Naive thymus-derived CD4-positive, alpha-beta T cell (primary cell): ENCODE data around the gene CIAPIN1. TPM values are rescaled to one million over a fixed set of nuclear protein-coding genes. Genes with fewer than 3 reads are reported as not detected.
A peak's percentile ranks its signal among the peaks of the same experiment; 100 is the strongest.

Experiments used
- ATAC-seq: fragments of 150-1000 bp; cut with Tn5 transposase; 2 replicates; pipeline ENCODE4 v1.10.0; 2021; ENCODE audit warnings: mild to moderate bottlenecking, moderate library complexity
- CTCF ChIA-PET: fragments of 350-600 bp; sonication (Branson Sonifier 250); formaldehyde crosslinking; loops from one replicate; lab custom pipeline; 2021; ENCODE audit warnings: antibody characterized with exemption; lab: Charles Lee
- POLR2A ChIA-PET: fragments of 350-600 bp; sonication (Branson Sonifier 250); formaldehyde crosslinking; loops from one replicate; lab custom pipeline; 2021; ENCODE audit warnings: antibody characterized with exemption, inconsistent platforms; lab: Charles Lee
- DNase-seq, 9 donors: peaks; one replicate each; pipeline versions ENCODE4 v3.0.0 to v3.0.0-alpha.2; 2020 to 2022; ENCODE audit warnings: mixed read lengths in 1 of 9
- H3K27ac ChIP-seq: one replicate; pipeline ENCODE4 v1.7.0; 2013; ENCODE audit warnings: mild to moderate bottlenecking, low read depth, low read length, moderate library complexity
- H3K27me3 ChIP-seq, 2 donors: one replicate each; pipeline ENCODE4 v1.7.0; 2013; ENCODE audit warnings: low read length in 2 of 2, mild to moderate bottlenecking in 2 of 2, moderate library complexity in 2 of 2; ENCODE audit not compliant: control insufficient read depth in 2 of 2, insufficient read depth in 2 of 2
- H3K36me3 ChIP-seq, 3 experiments: 1 replicate in 2 of 3; 2 replicates in 1 of 3; pipeline ENCODE4 v1.7.0; 2013; ENCODE audit warnings: low read length in 3 of 3, mild to moderate bottlenecking in 3 of 3, moderate library complexity in 1 of 3; ENCODE audit not compliant: insufficient read depth in 3 of 3, control insufficient read depth in 2 of 3
- H3K4me1 ChIP-seq, 2 donors: one replicate each; pipeline ENCODE4 v1.7.0; 2013; ENCODE audit warnings: low read length in 2 of 2, mild to moderate bottlenecking in 2 of 2, moderate library complexity in 1 of 2; ENCODE audit not compliant: control insufficient read depth in 2 of 2, insufficient read depth in 2 of 2
- H3K4me3 ChIP-seq: 2 replicates; pipeline ENCODE4 v1.7.0; 2013; ENCODE audit warnings: mild to moderate bottlenecking, low read length
- H3K9me3 ChIP-seq, 3 experiments: 1 replicate in 2 of 3; 2 replicates in 1 of 3; pipeline ENCODE4 v1.7.0; 2013; ENCODE audit warnings: low read length in 3 of 3; ENCODE audit not compliant: control insufficient read depth in 2 of 3
- H3K27ac Mint-ChIP-seq, 9 donors: one replicate each; pipeline ENCODE4 v1.8.0; 2020 to 2022; ENCODE audit warnings: mixed read lengths in 9 of 9, mild to moderate bottlenecking in 8 of 9, moderate library complexity in 5 of 9, inconsistent platforms in 2 of 9
- H3K27me3 Mint-ChIP-seq, 5 donors: one replicate each; pipeline ENCODE4 v1.8.0; 2021 to 2022; ENCODE audit warnings: mixed read lengths in 5 of 5, mild to moderate bottlenecking in 1 of 5
- H3K36me3 Mint-ChIP-seq, 5 donors: one replicate each; pipeline ENCODE4 v1.8.0; 2020 to 2022; ENCODE audit warnings: mixed read lengths in 5 of 5, mild to moderate bottlenecking in 3 of 5, inconsistent platforms in 1 of 5
- H3K4me1 Mint-ChIP-seq, 7 donors: one replicate each; pipeline ENCODE4 v1.8.0; 2020 to 2022; ENCODE audit warnings: mixed read lengths in 7 of 7, mild to moderate bottlenecking in 3 of 7, inconsistent platforms in 1 of 7
- H3K4me3 Mint-ChIP-seq, 10 donors: one replicate each; pipeline ENCODE4 v1.8.0; 2020 to 2022; ENCODE audit warnings: mild to moderate bottlenecking in 10 of 10, mixed read lengths in 10 of 10, moderate library complexity in 6 of 10, inconsistent platforms in 2 of 10
- H3K9me3 Mint-ChIP-seq, 11 donors: one replicate each; pipeline ENCODE4 v1.8.0; 2020 to 2022; ENCODE audit warnings: mixed read lengths in 11 of 11, mild to moderate bottlenecking in 4 of 11, inconsistent platforms in 1 of 11, moderate library complexity in 1 of 11
- intact Hi-C, 2 donors: fragments of 100-400 bp; cut with micrococcal nuclease; formaldehyde crosslinking; loops; one replicate each; pipeline ENCODE4 v1.15.1; 2023
- polyA plus RNA-seq, 2 donors: library from polyadenylated mRNA; unstranded; fragments of 300-500 nt; fragmentation: Illumina TruSeq; gene quantifications; one replicate each; pipeline ENCODE4 v1.2.3, GENCODE V29; 2021
- total RNA-seq, 6 experiments: library from RNA in 5 of 6; stranded (reverse) in 5 of 6; gene quantifications; 1 replicate in 5 of 6; 2 replicates in 1 of 6; pipeline ENCODE4 v1.2.3 and lab custom pipeline; 2021 to 2026

The CIAPIN1 gene
- total and polyA plus RNA-seq, 7 experiments from 2014 or later, result 33.6 to 119 (median 45.7) TPM

DNA sequence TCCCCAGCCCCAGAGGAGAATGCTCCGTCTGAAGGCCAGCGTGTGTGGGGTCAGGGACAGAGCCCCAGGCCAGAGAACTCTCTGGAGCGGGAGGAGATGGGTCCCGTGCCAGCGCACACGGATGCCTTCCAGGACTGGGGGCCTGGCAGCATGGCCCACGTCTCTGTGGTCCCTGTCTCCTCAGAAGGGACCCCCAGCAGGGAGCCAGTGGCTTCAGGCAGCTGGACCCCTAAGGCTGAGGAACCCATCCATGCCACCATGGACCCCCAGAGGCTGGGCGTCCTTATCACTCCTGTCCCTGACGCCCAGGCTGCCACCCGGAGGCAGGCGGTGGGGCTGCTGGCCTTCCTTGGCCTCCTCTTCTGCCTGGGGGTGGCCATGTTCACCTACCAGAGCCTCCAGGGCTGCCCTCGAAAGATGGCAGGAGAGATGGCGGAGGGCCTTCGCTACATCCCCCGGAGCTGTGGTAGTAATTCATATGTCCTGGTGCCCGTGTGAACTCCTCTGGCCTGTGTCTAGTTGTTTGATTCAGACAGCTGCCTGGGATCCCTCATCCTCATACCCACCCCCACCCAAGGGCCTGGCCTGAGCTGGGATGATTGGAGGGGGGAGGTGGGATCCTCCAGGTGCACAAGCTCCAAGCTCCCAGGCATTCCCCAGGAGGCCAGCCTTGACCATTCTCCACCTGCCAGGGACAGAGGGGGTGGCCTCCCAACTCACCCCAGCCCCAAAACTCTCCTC is 64.5 kb downstream of the CIAPIN1 start:
- Histone ChIP-seq H3K27me3 (no peaks in the 10 kb centered on the region), H3K27ac (no peak overlapping the region), H3K36me3 (no peaks in the 10 kb centered on the region), H3K9me3 (no peaks in the 10 kb centered on the region), H3K4me3 (no peak overlapping the region), H3K4me1 (no peaks in the 10 kb centered on the region)
- H3K36me3 Mint-ChIP-seq, result no peaks in the 10 kb centered on the region
- POLR2A ChIA-PET, result interaction anchor here (0.6 kb wide), 1 partner anchor 13 kb away, joined by 3 read pairs; no protein-coding TSS in a partner anchor
- intact Hi-C loops, result no loop called here
- no peak for DNase-seq
- no peak overlapping the region for H3K4me3 Mint-ChIP-seq
- no peak overlapping the region for H3K27ac Mint-ChIP-seq
- H3K9me3 Mint-ChIP-seq, result no peaks in the 10 kb centered on the region
- H3K27me3 Mint-ChIP-seq, result no peaks in the 10 kb centered on the region
- peaks cover 0 to 9% (median 3%) of the 10 kb centered on the region in 7 donors for H3K4me1 Mint-ChIP-seq
- CTCF ChIA-PET, result no interaction called here
- ATAC-seq, result no peak

- CTCF ChIA-PET, result interaction anchor here (0.8 kb wide), 1 partner anchor 12 kb away, joined by 3 read pairs; no protein-coding TSS in a partner anchor
- Histone ChIP-seq H3K9me3 (no peaks in the 10 kb centered on the region), H3K4me1 (no peaks in the 10 kb centered on the region), H3K27ac (no peak overlapping the region), H3K27me3 (no peaks in the 10 kb centered on the region), H3K4me3 (no peak overlapping the region), H3K36me3 (no peaks in the 10 kb centered on the region)
- Mint-ChIP-seq H3K27me3 (no peaks in the 10 kb centered on the region), H3K9me3 (no peaks in the 10 kb centered on the region), H3K27ac (no peak overlapping the region), H3K4me1 (peaks cover 0 to 9% (median 4%) of the 10 kb centered on the region in 7 donors), H3K4me3 (no peak overlapping the region), H3K36me3 (no peaks in the 10 kb centered on the region)
- DNase-seq, result no peak
- ATAC-seq, result no peak
- intact Hi-C loops, result no loop called here
- POLR2A ChIA-PET, result interaction anchor here (0.6 kb wide), 1 partner anchor 13 kb away, joined by 3 read pairs; no protein-coding TSS in a partner anchor
Observed at GRCh38 chr16:57381791-57382534, 65.2 kb downstream of the CIAPIN1 start.

- peak in 3 of 9 donors; percentile 13 to 16 (median 13) for DNase-seq
- POLR2A ChIA-PET, result no interaction called here
- H3K27ac Mint-ChIP-seq, result peak overlapping the region in 2 of 9 donors; percentile 2 to 59
Observed at GRCh38 chr16:57380671-57381462, 66.3 kb downstream of the CIAPIN1 start.

GRCh38 chr16:57379579-57379978 is 67.6 kb downstream of the CIAPIN1 start:
- peaks cover 0 to 2% (median 0%) of the 10 kb centered on the region in 5 donors for H3K27me3 Mint-ChIP-seq
- H3K4me3 Mint-ChIP-seq, result no peak overlapping the region
- CTCF ChIA-PET, result no interaction called here
- ATAC-seq (no peak), DNase-seq (no peak)
- H3K4me1 ChIP-seq, result no peaks in the 10 kb centered on the region
- POLR2A ChIA-PET, result no interaction called here
- no peak overlapping the region for H3K27ac ChIP-seq
- no peaks in the 10 kb centered on the region for H3K9me3 ChIP-seq
- intact Hi-C loops, result no loop called here
- no peaks in the 10 kb centered on the region for H3K27me3 ChIP-seq
- H3K27ac Mint-ChIP-seq, result no peak overlapping the region
- peaks cover 0 to 9% (median 4%) of the 10 kb centered on the region in 7 donors for H3K4me1 Mint-ChIP-seq
- H3K9me3 Mint-ChIP-seq, result no peaks in the 10 kb centered on the region
- H3K4me3 ChIP-seq, result no peak overlapping the region
- no peaks in the 10 kb centered on the region for H3K36me3 ChIP-seq
- no peaks in the 10 kb centered on the region for H3K36me3 Mint-ChIP-seq

More at GRCh38 chr16:57380671-57381462, 66.3 kb downstream of the CIAPIN1 start:
- Histone ChIP-seq H3K4me3 (no peak overlapping the region), H3K9me3 (no peaks in the 10 kb centered on the region), H3K36me3 (no peaks in the 10 kb centered on the region), H3K27me3 (no peaks in the 10 kb centered on the region), H3K27ac (no peak overlapping the region), H3K4me1 (no peaks in the 10 kb centered on the region)
- ATAC-seq, result peak; percentile 26
- H3K36me3 Mint-ChIP-seq, result no peaks in the 10 kb centered on the region
- peaks cover 0 to 9% (median 4%) of the 10 kb centered on the region in 7 donors for H3K4me1 Mint-ChIP-seq
- CTCF ChIA-PET, result no interaction called here
- no peak overlapping the region for H3K4me3 Mint-ChIP-seq
- intact Hi-C loops, result no loop called here
- H3K9me3 Mint-ChIP-seq, result no peaks in the 10 kb centered on the region
- H3K27me3 Mint-ChIP-seq, result no peaks in the 10 kb centered on the region

Other genes with a start within 250 kb of the CIAPIN1 start
- 10 to 100 TPM; 32.6 to 57.7 (median 37.9) TPM for gene ARL2BP, start 202.1 kb downstream of the CIAPIN1 start, total RNA-seq
- 100 to 1,000 TPM; 146 to 166 TPM for gene ARL2BP, start 202.1 kb downstream of the CIAPIN1 start, polyA plus RNA-seq
- gene PLLP, start 162.7 kb downstream of the CIAPIN1 start, total RNA-seq, result 1 to 10 TPM in 4 of 5 experiments, under 1 TPM in 1; 0.36 to 8.4 (median 3.3) TPM
- 10 to 100 TPM; 10.0 to 26.0 TPM for gene PLLP, start 162.7 kb downstream of the CIAPIN1 start, polyA plus RNA-seq
- 1 to 10 TPM in 1 of 5 experiments, under 1 TPM in 3, not detected in 1; 0.17 to 1.9 (median 0.48) TPM for gene CCL22, start 88.6 kb downstream of the CIAPIN1 start, total RNA-seq
- gene CCL22, start 88.6 kb downstream of the CIAPIN1 start, polyA plus RNA-seq, result not detected
- not detected for gene CX3CL1, start 74.9 kb downstream of the CIAPIN1 start, total RNA-seq
- gene CX3CL1, start 74.9 kb downstream of the CIAPIN1 start, polyA plus RNA-seq, result not detected
- under 1 TPM in 1 of 5 experiments, not detected in 4; 0.60 TPM for gene CCL17, start 42.6 kb downstream of the CIAPIN1 start, total RNA-seq
- gene CCL17, start 42.6 kb downstream of the CIAPIN1 start, polyA plus RNA-seq, result not detected
- gene COQ9, start 94 bp upstream of the CIAPIN1 start, total RNA-seq, result 10 to 100 TPM; 16.4 to 45.4 (median 36.6) TPM
- 10 to 100 TPM; 25.7 to 51.7 TPM for gene COQ9, start 94 bp upstream of the CIAPIN1 start, polyA plus RNA-seq
- gene POLR2C, start 15.3 kb upstream of the CIAPIN1 start, total RNA-seq, result 10 to 100 TPM; 63.4 to 96.3 (median 81.4) TPM
- 10 to 100 TPM; 45.0 to 55.7 TPM for gene POLR2C, start 15.3 kb upstream of the CIAPIN1 start, polyA plus RNA-seq
- 1 to 10 TPM; 2.2 to 4.0 (median 2.9) TPM for gene DOK4, start 39.1 kb upstream of the CIAPIN1 start, total RNA-seq
- 1 to 10 TPM; 1.6 to 4.6 TPM for gene DOK4, start 39.1 kb upstream of the CIAPIN1 start, polyA plus RNA-seq
- gene CCDC102A, start 89.2 kb upstream of the CIAPIN1 start, total RNA-seq, result 10 to 100 TPM in 1 of 5 experiments, 1 to 10 TPM in 4; 3.5 to 12.7 (median 7.1) TPM
- gene CCDC102A, start 89.2 kb upstream of the CIAPIN1 start, polyA plus RNA-seq, result 1 to 10 TPM; 3.0 to 9.4 TPM
- 10 to 100 TPM in 2 of 5 experiments, 1 to 10 TPM in 1, under 1 TPM in 2; 0.67 to 16.1 (median 2.7) TPM for gene ADGRG5, start 95.3 kb upstream of the CIAPIN1 start, total RNA-seq
- 1 to 10 TPM in 1 of 2 donors, under 1 TPM in 1; 0.43 to 1.3 TPM for gene ADGRG5, start 95.3 kb upstream of the CIAPIN1 start, polyA plus RNA-seq
- gene ADGRG1, start 181.2 kb upstream of the CIAPIN1 start, total RNA-seq, result 10 to 100 TPM in 2 of 5 experiments, 1 to 10 TPM in 2, under 1 TPM in 1; 0.67 to 96.0 (median 5.0) TPM
- under 1 TPM; 0.07 to 0.67 TPM for gene ADGRG1, start 181.2 kb upstream of the CIAPIN1 start, polyA plus RNA-seq
- 10 to 100 TPM in 1 of 5 experiments, 1 to 10 TPM in 1, not detected in 3; 4.9 to 14.1 TPM for gene ADGRG3, start 220.9 kb upstream of the CIAPIN1 start, total RNA-seq
- gene ADGRG3, start 220.9 kb upstream of the CIAPIN1 start, polyA plus RNA-seq, result not detected
- gene DRC7, start 247.4 kb upstream of the CIAPIN1 start, total RNA-seq, result not detected
- not detected for gene DRC7, start 247.4 kb upstream of the CIAPIN1 start, polyA plus RNA-seq